Gastrocnemius medialis (tissue), 4 donors: ENCODE measurements around the gene COL24A1. TPM values are rescaled to one million over a fixed set of nuclear protein-coding genes. Genes with fewer than 3 reads are reported as not detected.

Source experiments
- ATAC-seq, 2 donors: fragments of 150-250 bp; one replicate each; pipeline ENCODE4 v1.9.1; 2016
- DNase-seq, 2 donors: peaks; one replicate each; pipeline ENCODE4 v3.0.0-alpha.2; 2019
- H3K27ac ChIP-seq, 4 donors: fragments of 200-600 bp; sonication (generic); 1 replicate in 1 of 4; 2 replicates in 3 of 4; pipeline ENCODE4 v1.5.1; 2016 to 2018; ENCODE audit warnings: mild to moderate bottlenecking in 2 of 4, moderate library complexity in 1 of 4
- H3K27me3 ChIP-seq, 3 donors: fragments of 200-600 bp; sonication (generic) in 2 of 3; 1 replicate in 1 of 3; 2 replicates in 2 of 3; pipeline versions ENCODE4 v1.5.1 to v1.6.0; 2016 to 2019; ENCODE audit warnings: mild to moderate bottlenecking in 1 of 3, moderate library complexity in 1 of 3
- H3K36me3 ChIP-seq, 2 donors: fragments of 200-600 bp; sonication (generic) in 1 of 2; one replicate each; pipeline ENCODE4 v1.5.1; 2017 to 2018
- H3K4me1 ChIP-seq, 2 donors: fragments of 200-600 bp; sonication (generic) in 1 of 2; one replicate each; pipeline ENCODE4 v1.5.1; 2016 to 2017; ENCODE audit warnings: mild to moderate bottlenecking in 2 of 2
- H3K4me3 ChIP-seq, 4 donors: fragments of 200-600 bp; sonication (generic) in 3 of 4; 1 replicate in 1 of 4; 2 replicates in 3 of 4; pipeline ENCODE4 v1.5.1; 2016 to 2019; ENCODE audit warnings: mild to moderate bottlenecking in 2 of 4
- H3K9me3 ChIP-seq, 3 donors: fragments of 200-600 bp; sonication (generic) in 2 of 3; 1 replicate in 1 of 3; 2 replicates in 2 of 3; pipeline ENCODE4 v1.5.1; 2016 to 2019
- POLR2A ChIP-seq, 2 donors: fragments of 450-650 bp; IDR thresholded peaks; one replicate each; pipeline ENCODE4 v1.6.1; 2017; ENCODE audit warnings: antibody characterized with exemption in 2 of 2, mild to moderate bottlenecking in 2 of 2, moderate library complexity in 2 of 2
- in situ Hi-C, 4 donors: fragments of 200-750 bp; cut with MboI; loops; one replicate each; pipeline versions ENCODE4 v1.15.0 to v1.8.0; 2017; ENCODE audit warnings: low sequenced_read_pairs in 4 of 4
- intact Hi-C: fragments of 100-400 bp; cut with DNase I; formaldehyde crosslinking; loops from one replicate; pipeline ENCODE4 v1.15.1; 2023; ENCODE audit warnings: low total_unique reads
- total RNA-seq, 4 donors: library from RNA; depleted of rRNA; stranded (reverse); fragments of >200 nt; gene quantifications; one replicate each; pipeline versions ENCODE4 v1.1.0 to v1.2.3, GENCODE V29; 2016
- TF ChIP-seq, protein P1 (sequence below), 5 experiments: fragments of 450-650 bp in 3 of 5; fragments of 200-600 bp in 2 of 5; sonication (generic) in 2 of 5; IDR thresholded peaks in 4 of 5; conservative IDR thresholded peaks in 1 of 5; 1 replicate in 4 of 5; 2 replicates in 1 of 5; pipeline ENCODE4 v1.5.1; 2016 to 2019; ENCODE audit warnings: antibody characterized with exemption in 5 of 5, mild to moderate bottlenecking in 3 of 5, moderate library complexity in 3 of 5

The COL24A1 gene
- under 1 TPM in 2 of 4 donors, not detected in 2; 0.09 to 0.36 TPM for total RNA-seq

DNA sequence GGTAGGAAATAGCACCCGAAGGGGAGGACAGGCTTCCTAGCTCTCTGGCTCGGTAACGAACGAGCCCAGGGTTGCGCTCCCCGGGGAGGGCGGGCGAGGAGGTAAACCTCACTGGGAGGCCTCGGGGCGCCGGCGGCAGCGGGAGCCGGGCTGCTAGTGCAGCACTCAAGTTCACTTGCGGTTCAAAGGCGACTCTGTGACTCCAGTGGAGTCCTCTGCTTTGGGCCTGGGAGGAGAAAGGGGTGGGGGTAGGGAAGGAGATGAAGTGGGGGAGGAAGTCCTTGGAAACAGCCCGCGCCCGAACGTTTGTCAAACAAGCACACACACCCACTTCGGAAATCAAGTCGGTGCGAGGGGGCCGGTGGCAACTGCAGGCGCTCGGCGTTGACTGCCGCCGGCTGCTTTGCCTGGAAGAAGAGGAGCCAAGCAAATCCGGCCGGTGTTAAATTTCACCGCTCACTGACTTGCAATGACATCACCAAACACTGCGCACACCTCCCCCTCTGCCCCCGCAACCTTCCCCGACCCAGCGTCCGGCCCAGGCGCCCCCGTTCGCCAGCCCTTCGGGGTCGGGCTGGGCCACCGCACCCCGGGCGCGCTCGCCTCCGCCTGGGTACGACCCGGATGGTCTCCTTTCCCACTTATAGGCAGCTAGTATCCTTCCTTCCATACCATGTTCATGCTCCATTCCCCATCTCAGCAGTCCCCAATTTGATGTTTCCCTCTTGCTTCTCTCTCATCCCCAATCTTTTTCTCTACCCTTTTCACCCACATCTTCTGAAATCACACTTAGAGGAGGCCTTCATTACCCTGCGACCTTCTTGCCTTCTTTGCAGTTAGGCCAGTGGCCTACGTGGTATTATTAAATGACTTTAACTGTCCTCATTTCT, at the start of gene COL24A1:
Gene COL24A1 (minus strand): TSS at position 207 of the 890 bp plus-strand sequence. CDS start 376 bp downstream, outside the sequence.
- Histone ChIP-seq H3K27me3 (peaks cover 0 to 5% (median 0%) of the 10 kb centered on the region in 3 donors), H3K4me1 (peaks cover 0 to 15% of the 10 kb centered on the region in 2 donors), H3K4me3 (peak within 1 kb of the TSS; percentile 49 to 74 (median 59)), H3K36me3 (no peaks in the 10 kb centered on the region), H3K27ac (peak within 1 kb of the TSS; percentile 30 to 63 (median 44)), H3K9me3 (no peaks in the 10 kb centered on the region)
- TF ChIP-seq, protein P1, sequence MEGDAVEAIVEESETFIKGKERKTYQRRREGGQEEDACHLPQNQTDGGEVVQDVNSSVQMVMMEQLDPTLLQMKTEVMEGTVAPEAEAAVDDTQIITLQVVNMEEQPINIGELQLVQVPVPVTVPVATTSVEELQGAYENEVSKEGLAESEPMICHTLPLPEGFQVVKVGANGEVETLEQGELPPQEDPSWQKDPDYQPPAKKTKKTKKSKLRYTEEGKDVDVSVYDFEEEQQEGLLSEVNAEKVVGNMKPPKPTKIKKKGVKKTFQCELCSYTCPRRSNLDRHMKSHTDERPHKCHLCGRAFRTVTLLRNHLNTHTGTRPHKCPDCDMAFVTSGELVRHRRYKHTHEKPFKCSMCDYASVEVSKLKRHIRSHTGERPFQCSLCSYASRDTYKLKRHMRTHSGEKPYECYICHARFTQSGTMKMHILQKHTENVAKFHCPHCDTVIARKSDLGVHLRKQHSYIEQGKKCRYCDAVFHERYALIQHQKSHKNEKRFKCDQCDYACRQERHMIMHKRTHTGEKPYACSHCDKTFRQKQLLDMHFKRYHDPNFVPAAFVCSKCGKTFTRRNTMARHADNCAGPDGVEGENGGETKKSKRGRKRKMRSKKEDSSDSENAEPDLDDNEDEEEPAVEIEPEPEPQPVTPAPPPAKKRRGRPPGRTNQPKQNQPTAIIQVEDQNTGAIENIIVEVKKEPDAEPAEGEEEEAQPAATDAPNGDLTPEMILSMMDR (IDR thresholded peaks at IDR 0.05 in 4 of 5, conservative IDR thresholded peaks at IDR 0.05 in 1 of 5): no peak
- TF ChIP-seq POLR2A (IDR thresholded peaks at IDR 0.05): no peak
- intact Hi-C loops: no loop called here
- in situ Hi-C loops: no loop called here
- DNase-seq (peak; percentile 15 to 27), ATAC-seq (peak; percentile 68 to 77)

DNA sequence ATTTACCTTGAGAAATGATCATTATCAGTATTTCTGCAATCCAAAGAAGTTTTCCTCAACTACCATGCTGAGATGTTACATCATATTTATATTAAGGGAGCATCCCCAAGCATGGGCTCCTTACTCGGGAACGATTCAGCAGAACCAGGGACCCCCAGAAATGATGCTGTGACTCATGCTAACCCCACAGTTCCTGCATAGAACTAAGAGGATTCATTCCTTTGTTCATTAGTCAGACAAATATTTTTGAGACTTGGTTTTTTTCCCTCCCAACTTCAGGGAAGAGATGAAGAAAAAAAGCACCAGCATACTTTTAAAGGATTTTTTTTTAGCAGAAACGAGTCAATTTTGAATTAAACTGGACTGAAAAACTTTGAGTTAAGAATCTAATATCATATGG, 49.2 kb upstream of the COL24A1 start:
- in situ Hi-C loops: loop anchor here in 1 of 4 donors (25.0 kb wide), 1 partner anchor 107 kb away; no protein-coding TSS in a partner anchor
- no peak overlapping the region for H3K4me3 ChIP-seq
- no peaks in the 10 kb centered on the region for H3K4me1 ChIP-seq
- TF ChIP-seq, protein P1 (IDR thresholded peaks at IDR 0.05 in 4 of 5, conservative IDR thresholded peaks at IDR 0.05 in 1 of 5): no peak
- TF ChIP-seq POLR2A (IDR thresholded peaks at IDR 0.05): no peak
- H3K9me3 ChIP-seq: no peaks in the 10 kb centered on the region
- DNase-seq (no peak), ATAC-seq (no peak)
- H3K27ac ChIP-seq: no peak overlapping the region
- H3K36me3 ChIP-seq: no peaks in the 10 kb centered on the region
- H3K27me3 ChIP-seq: no peaks in the 10 kb centered on the region
- intact Hi-C loops: no loop called here

DNA sequence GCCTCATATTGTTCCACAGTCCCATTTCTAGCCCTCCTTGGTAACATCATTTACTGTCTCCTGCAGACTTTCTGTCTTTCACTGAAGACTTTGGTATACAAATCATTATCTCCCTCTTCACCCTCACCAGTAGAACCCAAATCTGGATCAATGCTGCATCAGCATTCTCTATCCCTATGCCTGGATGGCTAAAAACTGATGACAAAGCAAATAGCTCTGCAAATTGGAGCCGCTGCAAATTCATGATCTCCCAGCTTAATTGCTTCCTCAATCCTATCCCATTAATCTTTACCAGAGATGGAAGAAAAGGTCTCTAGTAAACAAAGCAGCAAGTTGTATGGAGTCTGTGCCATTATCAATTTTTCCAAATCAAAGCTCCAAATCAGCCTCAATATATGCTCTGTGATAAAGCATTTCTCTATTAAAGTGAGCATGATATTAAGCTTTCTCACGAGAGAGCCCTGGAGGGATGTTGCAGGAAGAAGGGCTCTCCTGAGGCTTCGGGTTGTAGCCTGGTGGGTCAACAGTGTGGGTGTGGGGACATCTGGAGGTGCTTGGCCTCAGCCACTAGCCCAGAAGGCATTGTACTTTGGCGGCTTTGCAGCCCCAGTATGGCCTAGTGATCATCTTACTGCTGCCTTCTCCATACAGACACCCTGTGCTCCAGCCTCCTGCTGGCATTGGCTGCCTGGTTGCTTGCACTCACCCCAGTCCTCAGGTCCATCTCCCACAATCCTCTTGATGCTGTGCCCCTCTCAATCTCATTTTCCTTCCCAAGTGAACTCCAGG, 46.2 kb upstream of the COL24A1 start:
- Histone ChIP-seq H3K4me3 (no peak overlapping the region), H3K9me3 (no peaks in the 10 kb centered on the region), H3K27ac (no peak overlapping the region), H3K36me3 (no peaks in the 10 kb centered on the region), H3K27me3 (no peaks in the 10 kb centered on the region), H3K4me1 (no peaks in the 10 kb centered on the region)
- DNase-seq: no peak
- no peak for TF ChIP-seq POLR2A (IDR thresholded peaks at IDR 0.05)
- TF ChIP-seq, protein P1 (IDR thresholded peaks at IDR 0.05 in 4 of 5, conservative IDR thresholded peaks at IDR 0.05 in 1 of 5): no peak
- in situ Hi-C loops (loop anchor here in 1 of 4 donors (25.0 kb wide), 1 partner anchor 110 kb away; no protein-coding TSS in a partner anchor), intact Hi-C loops (no loop called here)
- ATAC-seq: no peak

DNA sequence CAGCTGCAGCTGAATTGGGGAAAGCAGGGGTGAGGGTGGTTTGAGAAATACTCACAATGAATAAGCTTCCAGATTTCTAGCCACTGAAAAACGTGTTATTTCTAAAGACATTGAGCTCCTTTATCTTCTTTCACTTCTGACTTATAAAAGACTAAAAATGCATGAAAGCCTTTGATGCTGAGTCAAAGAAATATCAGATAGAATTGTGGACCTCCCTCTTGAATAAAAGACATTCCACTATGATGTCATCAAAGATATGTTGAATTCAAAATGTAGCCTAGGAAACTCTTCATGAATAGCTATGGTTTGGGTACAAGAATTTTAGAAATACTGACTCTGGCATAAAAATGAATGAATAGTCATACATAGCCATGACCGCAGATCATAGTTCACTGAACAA, 44.7 kb upstream of the COL24A1 start:
- Histone ChIP-seq H3K9me3 (no peaks in the 10 kb centered on the region), H3K27me3 (no peaks in the 10 kb centered on the region), H3K4me1 (no peaks in the 10 kb centered on the region), H3K36me3 (no peaks in the 10 kb centered on the region), H3K27ac (no peak overlapping the region), H3K4me3 (no peak overlapping the region)
- intact Hi-C loops (no loop called here), in situ Hi-C loops (loop anchor here in 1 of 4 donors (25.0 kb wide), 1 partner anchor 111 kb away; no protein-coding TSS in a partner anchor)
- ATAC-seq (no peak), DNase-seq (no peak)
- TF ChIP-seq POLR2A (IDR thresholded peaks at IDR 0.05): no peak
- TF ChIP-seq, protein P1 (IDR thresholded peaks at IDR 0.05 in 4 of 5, conservative IDR thresholded peaks at IDR 0.05 in 1 of 5): no peak
